ENCODE results near the gene TBC1D10B. TPM values are rescaled to one million over a fixed set of nuclear protein-coding genes. Genes with fewer than 3 reads are reported as not detected.

Gene TBC1D10B
- total RNA-seq, 6 experiments from 2014 or later = 7.9 to 12.3 (median 10.6) TPM

DNA sequence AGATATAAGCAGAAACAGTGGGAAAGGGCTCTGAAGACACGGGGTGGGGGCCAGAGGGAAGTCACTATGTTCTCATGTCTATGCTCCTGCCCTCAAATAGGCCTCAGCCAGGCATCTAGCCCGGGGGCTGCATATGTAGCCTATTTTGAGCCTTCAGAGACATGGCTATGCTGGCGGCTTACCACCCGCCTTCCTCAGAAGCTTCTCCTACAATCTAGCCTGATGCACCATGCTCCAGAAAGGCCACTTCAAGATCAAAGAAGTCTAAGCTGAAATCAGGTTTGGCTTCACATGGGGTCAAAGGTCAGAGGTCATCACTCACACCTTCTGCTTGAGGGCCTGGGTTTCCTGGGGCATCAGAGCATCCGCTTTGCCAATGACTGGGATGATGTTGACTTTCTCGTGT, 10.5 kb upstream of the TBC1D10B start:
- Histone ChIP-seq H3K36me3 (no peaks in the 10 kb centered on the region), H3K4me3 (no peak overlapping the region), H3K9me3 (no peaks in the 10 kb centered on the region), H3K27ac (no peak overlapping the region), H3K4me1 (peaks cover 0 to 9% (median 3%) of the 10 kb centered on the region in 4 donors), H3K27me3 (no peaks in the 10 kb centered on the region)
- no peak for ATAC-seq
- intact Hi-C loops (cut with DNase I) = no loop called here
- TF ChIP-seq, protein P1, sequence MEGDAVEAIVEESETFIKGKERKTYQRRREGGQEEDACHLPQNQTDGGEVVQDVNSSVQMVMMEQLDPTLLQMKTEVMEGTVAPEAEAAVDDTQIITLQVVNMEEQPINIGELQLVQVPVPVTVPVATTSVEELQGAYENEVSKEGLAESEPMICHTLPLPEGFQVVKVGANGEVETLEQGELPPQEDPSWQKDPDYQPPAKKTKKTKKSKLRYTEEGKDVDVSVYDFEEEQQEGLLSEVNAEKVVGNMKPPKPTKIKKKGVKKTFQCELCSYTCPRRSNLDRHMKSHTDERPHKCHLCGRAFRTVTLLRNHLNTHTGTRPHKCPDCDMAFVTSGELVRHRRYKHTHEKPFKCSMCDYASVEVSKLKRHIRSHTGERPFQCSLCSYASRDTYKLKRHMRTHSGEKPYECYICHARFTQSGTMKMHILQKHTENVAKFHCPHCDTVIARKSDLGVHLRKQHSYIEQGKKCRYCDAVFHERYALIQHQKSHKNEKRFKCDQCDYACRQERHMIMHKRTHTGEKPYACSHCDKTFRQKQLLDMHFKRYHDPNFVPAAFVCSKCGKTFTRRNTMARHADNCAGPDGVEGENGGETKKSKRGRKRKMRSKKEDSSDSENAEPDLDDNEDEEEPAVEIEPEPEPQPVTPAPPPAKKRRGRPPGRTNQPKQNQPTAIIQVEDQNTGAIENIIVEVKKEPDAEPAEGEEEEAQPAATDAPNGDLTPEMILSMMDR (IDR thresholded peaks at IDR 0.05) = no peak
- TF ChIP-seq POLR2A (IDR thresholded peaks at IDR 0.05) = no peak
- 64% methylated on average over 4 of the region's 6 CpGs for WGBS (ENCODE audit: insufficient coverage, low coverage, low lambda C conversion rate, missing lambda C conversion rate)
- DNase-seq = no peak

DNA sequence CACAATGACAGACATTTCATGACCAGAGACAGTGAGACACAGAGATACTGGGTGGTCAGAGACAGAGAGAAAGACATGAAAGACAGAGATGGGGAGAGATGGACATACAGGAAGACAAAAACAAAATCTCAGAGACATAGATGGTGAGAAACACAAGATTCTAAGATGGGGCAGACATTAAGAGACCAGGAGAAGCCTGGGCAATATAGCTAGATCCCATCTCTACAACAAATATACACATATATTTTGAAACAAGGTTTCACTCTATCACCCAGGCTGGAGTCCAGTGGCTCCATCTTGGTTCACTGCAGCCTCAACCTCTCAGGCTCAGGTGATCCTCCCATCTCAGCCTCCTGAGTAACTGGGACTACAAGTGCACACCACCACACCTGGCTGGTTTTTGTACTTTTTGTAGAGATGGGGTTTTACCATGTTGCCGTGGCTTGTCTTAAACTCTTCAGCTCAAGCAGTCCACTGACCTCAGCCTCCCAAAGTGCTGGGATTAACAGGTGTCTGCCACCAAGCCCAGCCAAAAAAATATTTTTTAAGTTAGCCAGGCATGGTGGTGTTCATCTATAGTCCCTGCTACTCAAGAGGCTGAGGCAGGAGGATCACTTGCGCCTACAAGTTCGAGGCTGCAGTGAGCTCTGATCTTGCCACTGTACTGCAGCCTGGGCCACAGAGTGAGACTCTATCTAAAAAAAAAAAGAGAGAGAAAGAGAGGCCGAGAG, 9.9 kb upstream of the TBC1D10B start:
- no peaks in the 10 kb centered on the region for H3K36me3 ChIP-seq
- H3K9me3 ChIP-seq = no peaks in the 10 kb centered on the region
- intact Hi-C loops (cut with DNase I) = no loop called here
- peaks cover 0 to 9% (median 3%) of the 10 kb centered on the region in 4 donors for H3K4me1 ChIP-seq
- no peak overlapping the region for H3K4me3 ChIP-seq
- H3K27ac ChIP-seq = no peak overlapping the region
- no peaks in the 10 kb centered on the region for H3K27me3 ChIP-seq
- ATAC-seq = no peak
- no peak for DNase-seq
- WGBS (ENCODE audit: insufficient coverage, low coverage, low lambda C conversion rate, missing lambda C conversion rate) = 93% methylated on average over 3 of the region's 4 CpGs
- TF ChIP-seq, protein P1 (IDR thresholded peaks at IDR 0.05) = no peak
- TF ChIP-seq POLR2A (IDR thresholded peaks at IDR 0.05) = no peak

DNA sequence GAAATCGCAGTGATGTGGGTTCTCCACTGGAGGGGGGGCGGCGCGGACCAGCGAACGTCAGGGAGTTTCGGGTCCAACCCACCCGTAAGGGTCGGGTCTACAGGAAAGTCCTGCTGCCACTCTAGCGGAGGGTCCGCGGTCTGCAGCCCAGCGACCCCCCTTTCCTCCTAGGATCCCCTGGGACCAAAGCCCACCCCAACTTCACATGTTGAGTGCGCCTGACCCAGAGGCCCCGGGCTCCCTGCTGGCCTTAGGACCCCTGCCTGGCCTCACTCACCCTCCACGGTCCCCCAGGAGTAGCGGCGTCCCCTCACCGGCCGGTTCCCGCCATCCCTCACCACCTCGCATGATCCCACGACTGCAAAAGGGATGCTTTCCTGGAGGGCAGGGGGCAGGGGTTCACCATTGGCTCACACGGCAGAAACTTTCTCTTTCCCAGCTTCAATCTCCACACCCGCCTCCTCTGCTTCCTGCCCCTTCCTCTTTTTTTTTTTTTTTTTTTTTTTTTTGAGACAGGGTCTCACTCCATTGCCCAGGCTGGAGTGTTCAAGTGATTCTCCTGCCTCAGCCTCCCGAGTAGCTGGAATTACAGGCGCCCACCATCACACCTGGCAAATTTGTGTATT, 9.0 kb upstream of the TBC1D10B start:
- Histone ChIP-seq H3K4me1 (peaks cover 0 to 9% (median 3%) of the 10 kb centered on the region in 4 donors), H3K9me3 (no peaks in the 10 kb centered on the region), H3K27ac (peak overlapping the region in 1 of 3 donors; percentile 18), H3K4me3 (peak overlapping the region; percentile 60 to 69 (median 64)), H3K36me3 (no peaks in the 10 kb centered on the region), H3K27me3 (no peaks in the 10 kb centered on the region)
- no peak for TF ChIP-seq POLR2A (IDR thresholded peaks at IDR 0.05)
- TF ChIP-seq, protein P1 (IDR thresholded peaks at IDR 0.05) = no peak
- no peak for ATAC-seq
- intact Hi-C loops (cut with DNase I) = no loop called here
- DNase-seq = no peak
- WGBS (ENCODE audit: insufficient coverage, low coverage, low lambda C conversion rate, missing lambda C conversion rate) = 63% methylated on average over 10 of the region's 27 CpGs

DNA sequence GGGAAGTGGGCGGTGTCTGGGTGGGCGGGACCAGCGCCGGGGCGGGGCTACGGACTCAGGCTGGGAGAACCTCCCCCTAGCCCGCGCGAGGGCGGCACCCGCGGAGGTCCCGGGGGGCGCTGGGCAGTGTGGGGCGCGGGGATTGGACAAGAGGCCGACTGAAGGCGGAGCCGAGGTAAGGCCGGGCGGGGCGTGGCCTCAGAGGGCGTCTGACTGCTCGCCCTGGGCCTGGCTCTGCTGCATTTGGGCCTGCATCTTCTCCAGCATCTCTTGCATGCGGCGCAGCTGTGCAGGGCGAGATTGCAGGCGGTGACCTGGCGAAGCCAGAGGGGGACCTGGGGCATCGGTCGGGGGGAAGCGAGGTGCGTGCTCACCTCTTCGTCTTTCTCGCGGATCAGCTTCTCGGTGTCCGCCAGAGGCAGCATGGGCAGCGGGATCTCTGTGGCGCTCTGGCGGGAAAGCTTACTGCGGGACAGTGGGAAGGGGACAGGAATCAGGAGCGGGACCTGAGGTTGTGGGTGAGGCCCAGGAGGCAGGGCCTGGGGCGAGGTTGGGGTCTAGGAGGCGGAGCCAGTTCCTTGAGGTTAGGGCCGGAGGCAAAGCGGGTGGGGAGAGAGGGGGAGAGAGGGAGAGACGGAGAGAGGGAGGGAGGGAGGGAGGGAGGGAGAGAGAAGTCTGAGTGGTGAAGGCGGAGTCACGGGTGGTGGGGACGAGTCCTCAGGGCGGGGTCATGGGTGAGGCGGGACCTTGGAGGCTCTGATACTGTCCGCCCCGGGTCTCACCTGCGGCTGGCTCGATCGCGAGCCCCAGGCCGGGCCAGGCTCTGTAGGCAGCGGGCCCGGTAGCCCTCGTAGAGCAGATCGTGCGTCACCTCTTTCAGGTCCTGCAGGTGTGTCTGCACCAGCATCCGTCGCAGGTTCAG, 8.2 kb upstream of the TBC1D10B start:
- intact Hi-C loops (cut with DNase I) = no loop called here
- WGBS (ENCODE audit: insufficient coverage, low coverage, low lambda C conversion rate, missing lambda C conversion rate) = 1% methylated on average over 23 of the region's 67 CpGs
- H3K9me3 ChIP-seq = no peaks in the 10 kb centered on the region
- H3K27ac ChIP-seq = peak overlapping the region; percentile 88 to 97 (median 96)
- peaks cover 0 to 9% (median 3%) of the 10 kb centered on the region in 4 donors for H3K4me1 ChIP-seq
- ATAC-seq (peak; percentile 92 to 97 (median 95)), DNase-seq (peak; percentile 99 to 100 (median 99))
- no peaks in the 10 kb centered on the region for H3K36me3 ChIP-seq
- H3K4me3 ChIP-seq = peak overlapping the region; percentile 60 to 69 (median 64)
- TF ChIP-seq, protein P1 (IDR thresholded peaks at IDR 0.05) = peak in 1 of 4 donors; percentile 13
- peak; percentile 72 for TF ChIP-seq POLR2A (IDR thresholded peaks at IDR 0.05)
- H3K27me3 ChIP-seq = no peaks in the 10 kb centered on the region

All from right lobe of liver (tissue), 6 donors.